ENCODE data around the gene ZNF385B.

DNA sequence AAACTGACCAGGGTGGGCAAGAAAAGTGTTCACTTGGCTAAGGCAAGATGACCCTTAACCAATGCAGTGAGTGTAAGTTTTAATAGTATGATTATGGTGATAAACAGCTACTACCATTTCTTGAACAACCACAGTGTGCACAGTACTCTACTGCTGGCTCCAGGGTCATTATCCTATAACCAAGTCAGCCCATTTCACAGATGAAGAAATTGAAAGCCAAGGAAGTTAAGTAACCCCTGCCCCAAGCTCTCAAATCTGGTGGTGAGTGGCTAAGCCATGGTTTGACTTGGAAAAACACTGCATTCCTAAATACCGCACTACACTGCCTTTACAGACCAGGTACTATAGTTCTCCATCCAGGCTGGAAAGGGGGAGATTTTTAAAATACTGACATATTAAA lies 5.7 kb downstream of the ZNF385B start:
- no peak for TF ChIP-seq TAF1 (conservative IDR thresholded peaks at IDR 0.05)
- no peak for TF ChIP-seq RAD21 (IDR thresholded peaks at IDR 0.05)
- TF ChIP-seq, protein P1, sequence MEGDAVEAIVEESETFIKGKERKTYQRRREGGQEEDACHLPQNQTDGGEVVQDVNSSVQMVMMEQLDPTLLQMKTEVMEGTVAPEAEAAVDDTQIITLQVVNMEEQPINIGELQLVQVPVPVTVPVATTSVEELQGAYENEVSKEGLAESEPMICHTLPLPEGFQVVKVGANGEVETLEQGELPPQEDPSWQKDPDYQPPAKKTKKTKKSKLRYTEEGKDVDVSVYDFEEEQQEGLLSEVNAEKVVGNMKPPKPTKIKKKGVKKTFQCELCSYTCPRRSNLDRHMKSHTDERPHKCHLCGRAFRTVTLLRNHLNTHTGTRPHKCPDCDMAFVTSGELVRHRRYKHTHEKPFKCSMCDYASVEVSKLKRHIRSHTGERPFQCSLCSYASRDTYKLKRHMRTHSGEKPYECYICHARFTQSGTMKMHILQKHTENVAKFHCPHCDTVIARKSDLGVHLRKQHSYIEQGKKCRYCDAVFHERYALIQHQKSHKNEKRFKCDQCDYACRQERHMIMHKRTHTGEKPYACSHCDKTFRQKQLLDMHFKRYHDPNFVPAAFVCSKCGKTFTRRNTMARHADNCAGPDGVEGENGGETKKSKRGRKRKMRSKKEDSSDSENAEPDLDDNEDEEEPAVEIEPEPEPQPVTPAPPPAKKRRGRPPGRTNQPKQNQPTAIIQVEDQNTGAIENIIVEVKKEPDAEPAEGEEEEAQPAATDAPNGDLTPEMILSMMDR (IDR thresholded peaks at IDR 0.05; ENCODE audit: low read depth, low read length, missing input control), result no peak
- TF ChIP-seq, protein P2, sequence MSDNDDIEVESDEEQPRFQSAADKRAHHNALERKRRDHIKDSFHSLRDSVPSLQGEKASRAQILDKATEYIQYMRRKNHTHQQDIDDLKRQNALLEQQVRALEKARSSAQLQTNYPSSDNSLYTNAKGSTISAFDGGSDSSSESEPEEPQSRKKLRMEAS (IDR thresholded peaks at IDR 0.05), result no peak
- no peak for TF ChIP-seq FOXA1 (IDR thresholded peaks at IDR 0.05)
- TF ChIP-seq, protein P3, sequence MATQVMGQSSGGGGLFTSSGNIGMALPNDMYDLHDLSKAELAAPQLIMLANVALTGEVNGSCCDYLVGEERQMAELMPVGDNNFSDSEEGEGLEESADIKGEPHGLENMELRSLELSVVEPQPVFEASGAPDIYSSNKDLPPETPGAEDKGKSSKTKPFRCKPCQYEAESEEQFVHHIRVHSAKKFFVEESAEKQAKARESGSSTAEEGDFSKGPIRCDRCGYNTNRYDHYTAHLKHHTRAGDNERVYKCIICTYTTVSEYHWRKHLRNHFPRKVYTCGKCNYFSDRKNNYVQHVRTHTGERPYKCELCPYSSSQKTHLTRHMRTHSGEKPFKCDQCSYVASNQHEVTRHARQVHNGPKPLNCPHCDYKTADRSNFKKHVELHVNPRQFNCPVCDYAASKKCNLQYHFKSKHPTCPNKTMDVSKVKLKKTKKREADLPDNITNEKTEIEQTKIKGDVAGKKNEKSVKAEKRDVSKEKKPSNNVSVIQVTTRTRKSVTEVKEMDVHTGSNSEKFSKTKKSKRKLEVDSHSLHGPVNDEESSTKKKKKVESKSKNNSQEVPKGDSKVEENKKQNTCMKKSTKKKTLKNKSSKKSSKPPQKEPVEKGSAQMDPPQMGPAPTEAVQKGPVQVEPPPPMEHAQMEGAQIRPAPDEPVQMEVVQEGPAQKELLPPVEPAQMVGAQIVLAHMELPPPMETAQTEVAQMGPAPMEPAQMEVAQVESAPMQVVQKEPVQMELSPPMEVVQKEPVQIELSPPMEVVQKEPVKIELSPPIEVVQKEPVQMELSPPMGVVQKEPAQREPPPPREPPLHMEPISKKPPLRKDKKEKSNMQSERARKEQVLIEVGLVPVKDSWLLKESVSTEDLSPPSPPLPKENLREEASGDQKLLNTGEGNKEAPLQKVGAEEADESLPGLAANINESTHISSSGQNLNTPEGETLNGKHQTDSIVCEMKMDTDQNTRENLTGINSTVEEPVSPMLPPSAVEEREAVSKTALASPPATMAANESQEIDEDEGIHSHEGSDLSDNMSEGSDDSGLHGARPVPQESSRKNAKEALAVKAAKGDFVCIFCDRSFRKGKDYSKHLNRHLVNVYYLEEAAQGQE (IDR thresholded peaks at IDR 0.05), result no peak
- TF ChIP-seq, protein P4, sequence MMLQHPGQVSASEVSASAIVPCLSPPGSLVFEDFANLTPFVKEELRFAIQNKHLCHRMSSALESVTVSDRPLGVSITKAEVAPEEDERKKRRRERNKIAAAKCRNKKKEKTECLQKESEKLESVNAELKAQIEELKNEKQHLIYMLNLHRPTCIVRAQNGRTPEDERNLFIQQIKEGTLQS (IDR thresholded peaks at IDR 0.05), result no peak
